Measurements from ENCODE around the gene DLGAP1.

DLGAP1 gene

DNA sequence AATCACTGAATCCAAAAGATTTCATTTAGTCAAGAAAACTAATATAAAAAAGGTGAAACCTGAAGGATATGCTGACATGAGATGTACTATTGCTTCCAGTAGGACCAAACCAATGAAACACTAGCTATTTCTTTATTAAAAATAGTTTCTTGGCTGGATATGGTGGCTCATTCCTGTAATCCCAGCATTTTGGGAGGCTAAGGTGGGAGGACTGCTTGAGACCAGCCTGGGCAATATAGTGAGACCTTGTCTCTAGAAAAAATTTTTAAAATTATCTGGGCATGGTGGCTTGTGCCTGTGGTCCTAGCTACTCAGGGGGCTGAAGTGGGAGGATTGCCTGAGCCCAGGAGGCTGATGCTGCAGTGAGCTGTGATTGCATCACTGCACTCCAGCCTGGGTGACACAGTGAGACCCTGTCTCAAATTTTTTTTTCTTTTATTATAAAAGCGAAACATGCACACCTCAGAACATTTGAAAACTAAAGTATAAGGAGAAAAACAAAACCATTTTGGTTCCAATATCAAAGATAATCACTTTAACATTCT, 738.9 kb downstream of the DLGAP1 start:
- TF ChIP-seq EP300 (IDR thresholded peaks at IDR 0.05; ENCODE audit: borderline replicate concordance) (no peak), TAF1 (IDR thresholded peaks at IDR 0.05; ENCODE audit: low read depth) (no peak), TEAD4 (IDR thresholded peaks at IDR 0.05) (no peak), RAD21 (IDR thresholded peaks at IDR 0.05; ENCODE audit: low read depth) (no peak), FOXM1 (IDR thresholded peaks at IDR 0.05; ENCODE audit: borderline replicate concordance, low read depth) (no peak), ZBTB7A (IDR thresholded peaks at IDR 0.05; ENCODE audit: low read depth) (no peak), EGR1 (IDR thresholded peaks at IDR 0.05) (no peak), CEBPB (IDR thresholded peaks at IDR 0.05) (no peak), YY1 (IDR thresholded peaks at IDR 0.05; ENCODE audit: low read depth) (no peak), NFIC (IDR thresholded peaks at IDR 0.05) (no peak), REST (IDR thresholded peaks at IDR 0.05; ENCODE audit: low read depth) (no peak), TCF12 (IDR thresholded peaks at IDR 0.05; ENCODE audit: low read depth) (no peak), CREB1 (IDR thresholded peaks at IDR 0.05; ENCODE audit: low read depth) (no peak)
- TF ChIP-seq, protein P1, sequence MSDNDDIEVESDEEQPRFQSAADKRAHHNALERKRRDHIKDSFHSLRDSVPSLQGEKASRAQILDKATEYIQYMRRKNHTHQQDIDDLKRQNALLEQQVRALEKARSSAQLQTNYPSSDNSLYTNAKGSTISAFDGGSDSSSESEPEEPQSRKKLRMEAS (IDR thresholded peaks at IDR 0.05): no peak
- TF ChIP-seq, protein P2, sequence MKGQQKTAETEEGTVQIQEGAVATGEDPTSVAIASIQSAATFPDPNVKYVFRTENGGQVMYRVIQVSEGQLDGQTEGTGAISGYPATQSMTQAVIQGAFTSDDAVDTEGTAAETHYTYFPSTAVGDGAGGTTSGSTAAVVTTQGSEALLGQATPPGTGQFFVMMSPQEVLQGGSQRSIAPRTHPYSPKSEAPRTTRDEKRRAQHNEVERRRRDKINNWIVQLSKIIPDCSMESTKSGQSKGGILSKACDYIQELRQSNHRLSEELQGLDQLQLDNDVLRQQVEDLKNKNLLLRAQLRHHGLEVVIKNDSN (IDR thresholded peaks at IDR 0.05): no peak

- no peak for TF ChIP-seq EP300 (IDR thresholded peaks at IDR 0.05; ENCODE audit: borderline replicate concordance)
These were observed 739.7 kb downstream of the DLGAP1 start for GRCh38 chr18:3715231-3716080.

GRCh38 chr18:3713708-3714107, 741.4 kb downstream of the DLGAP1 start:
- TF ChIP-seq, protein P2 (IDR thresholded peaks at IDR 0.05): no peak
- TF ChIP-seq CREB1 (IDR thresholded peaks at IDR 0.05; ENCODE audit: low read depth) (no peak), ZBTB7A (IDR thresholded peaks at IDR 0.05; ENCODE audit: low read depth) (no peak), YY1 (IDR thresholded peaks at IDR 0.05; ENCODE audit: low read depth) (no peak), TAF1 (IDR thresholded peaks at IDR 0.05; ENCODE audit: low read depth) (no peak), TCF12 (IDR thresholded peaks at IDR 0.05; ENCODE audit: low read depth) (no peak), EGR1 (IDR thresholded peaks at IDR 0.05) (no peak), CEBPB (IDR thresholded peaks at IDR 0.05) (no peak), FOXM1 (IDR thresholded peaks at IDR 0.05; ENCODE audit: borderline replicate concordance, low read depth) (no peak), EP300 (IDR thresholded peaks at IDR 0.05; ENCODE audit: borderline replicate concordance) (no peak), REST (IDR thresholded peaks at IDR 0.05; ENCODE audit: low read depth) (no peak)

- no peak for TF ChIP-seq CREB1 (IDR thresholded peaks at IDR 0.05; ENCODE audit: low read depth)
- no peak for TF ChIP-seq YY1 (IDR thresholded peaks at IDR 0.05; ENCODE audit: low read depth)
These were observed 741.9 kb downstream of the DLGAP1 start for GRCh38 chr18:3713166-3713565.

DNA sequence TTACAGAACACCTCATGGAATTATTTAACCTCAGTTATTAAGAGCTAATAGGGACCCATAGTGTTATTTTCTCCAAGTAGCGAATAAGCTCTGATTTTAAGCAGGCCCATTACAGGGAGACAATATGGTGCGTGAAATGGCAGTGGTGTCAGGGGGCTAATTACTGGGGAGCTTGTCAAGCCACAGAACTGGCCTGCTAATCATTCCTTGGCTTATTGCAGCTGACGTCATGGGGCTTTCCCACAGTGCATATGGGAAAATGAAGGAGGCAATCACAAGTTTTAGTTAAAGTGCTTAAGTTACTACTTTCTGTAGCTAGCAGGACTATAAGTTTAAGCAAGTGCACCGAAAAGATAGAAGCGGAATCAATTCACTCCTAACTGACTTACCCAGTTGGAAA, 742.6 kb downstream of the DLGAP1 start:
- no peak for TF ChIP-seq FOXM1 (IDR thresholded peaks at IDR 0.05; ENCODE audit: borderline replicate concordance, low read depth)
- TF ChIP-seq TAF1 (IDR thresholded peaks at IDR 0.05; ENCODE audit: low read depth): no peak
- no peak for TF ChIP-seq EP300 (IDR thresholded peaks at IDR 0.05; ENCODE audit: borderline replicate concordance)
- TF ChIP-seq, protein P2 (IDR thresholded peaks at IDR 0.05): no peak
- TF ChIP-seq TEAD4 (IDR thresholded peaks at IDR 0.05): no peak
- no peak for TF ChIP-seq YY1 (IDR thresholded peaks at IDR 0.05; ENCODE audit: low read depth)
- no peak for TF ChIP-seq EGR1 (IDR thresholded peaks at IDR 0.05)
- no peak for TF ChIP-seq NFIC (IDR thresholded peaks at IDR 0.05)
- no peak for TF ChIP-seq CREB1 (IDR thresholded peaks at IDR 0.05; ENCODE audit: low read depth)
- TF ChIP-seq RAD21 (IDR thresholded peaks at IDR 0.05; ENCODE audit: low read depth): no peak
- no peak for TF ChIP-seq REST (IDR thresholded peaks at IDR 0.05; ENCODE audit: low read depth)
- TF ChIP-seq, protein P1 (IDR thresholded peaks at IDR 0.05): no peak
- no peak for TF ChIP-seq ZBTB7A (IDR thresholded peaks at IDR 0.05; ENCODE audit: low read depth)
- no peak for TF ChIP-seq TCF12 (IDR thresholded peaks at IDR 0.05; ENCODE audit: low read depth)
- no peak for TF ChIP-seq CEBPB (IDR thresholded peaks at IDR 0.05)

All from Ishikawa (cell line).